Measurements from ENCODE around the gene ADD3. TPM values are rescaled to one million over a fixed set of nuclear protein-coding genes. Genes with fewer than 3 reads are reported as not detected.

ADD3 gene
- total RNA-seq, 1 experiment from 2014 or later = 59.9 TPM

GRCh38 chr10:110107887-110108286 is 100.1 kb downstream of the ADD3 start:
- Mint-ChIP-seq H3K27ac (no peak overlapping the region), H3K4me3 (no peak overlapping the region), H3K36me3 (ENCODE audit: insufficient read depth in 1 of 3, low read depth in 3 of 3) (peaks cover 0 to 13% (median 8%) of the 10 kb centered on the region in 3 experiments; a peak in 5 of 7 replicates), H3K9me3 (no peaks in the 10 kb centered on the region), H3K27me3 (ENCODE audit: low read depth) (no peaks in the 10 kb centered on the region), H3K4me1 (no peaks in the 10 kb centered on the region)
- DNase-seq = no peak
- Histone ChIP-seq H2BK5ac (ENCODE audit: insufficient read length, low read length) (no peak overlapping the region), H3K56ac (ENCODE audit: insufficient read length, low read depth, low read length) (no peak overlapping the region), H3K4me2 (ENCODE audit: insufficient read depth, insufficient read length, low read length) (no peak overlapping the region), H3K79me1 (ENCODE audit: insufficient read depth, low read depth, low read length, poor library complexity, severe bottlenecking) (no peaks in the 10 kb centered on the region), H3K9me3 (ENCODE audit: control insufficient read depth, low read depth, low read length) (no peaks in the 10 kb centered on the region), H2AK5ac (ENCODE audit: insufficient read length, low read length) (no peak overlapping the region), H3K18ac (ENCODE audit: insufficient read length, low read depth, low read length) (no peak overlapping the region), H2BK120ac (ENCODE audit: low read depth, low read length, poor library complexity, severe bottlenecking) (no peak overlapping the region), H3K23ac (ENCODE audit: insufficient read length, low read depth, low read length) (no peak overlapping the region), H3K27ac (ENCODE audit: insufficient read length, low read depth, low read length) (no peak overlapping the region), H2AFZ (ENCODE audit: low read length) (no peak overlapping the region), H2BK15ac (ENCODE audit: low read depth, low read length) (no peak overlapping the region), H3K4ac (ENCODE audit: low read depth, low read length) (no peak overlapping the region), H3K9ac (ENCODE audit: extremely low read depth, insufficient read length, low read length) (no peak overlapping the region), H3K4me1 (ENCODE audit: insufficient read depth, low read length) (no peaks in the 10 kb centered on the region), H2BK12ac (ENCODE audit: insufficient read length, low read depth, low read length) (no peak overlapping the region), H4K5ac (ENCODE audit: insufficient read length, low read depth, low read length) (no peak overlapping the region), H4K8ac (replicated peaks; ENCODE audit: insufficient read length, low read depth, low read length) (no peak overlapping the region), H3K14ac (ENCODE audit: insufficient read depth, low read length) (no peak overlapping the region), H4K20me1 (ENCODE audit: control insufficient read depth, insufficient read depth, insufficient read length) (no peaks in the 10 kb centered on the region), H2BK20ac (ENCODE audit: low read depth, low read length, poor library complexity, severe bottlenecking) (no peak overlapping the region), H3K27me3 (ENCODE audit: insufficient read depth, low read length) (no peaks in the 10 kb centered on the region), H3K79me2 (ENCODE audit: insufficient read depth, low read length) (no peaks in the 10 kb centered on the region), H4K91ac (ENCODE audit: insufficient read length, low read depth, low read length) (no peak overlapping the region), H3K23me2 (ENCODE audit: insufficient read length, low read depth, low read length, poor library complexity, severe bottlenecking) (no peaks in the 10 kb centered on the region), H3T11ph (ENCODE audit: low read length) (no peak overlapping the region)
- no peak for TF ChIP-seq CTCF (conservative IDR thresholded peaks at IDR 0.05)

All from H9 (cell line).